Astrocyte of the spinal cord (primary cell): ENCODE results near the gene PBX1.
"Not testable (repeated sequence)": the region's sequence is repeated elsewhere in the genome, so short reads cannot be mapped to it uniquely, and the experiment has no call there.

Source experiments
- DNase-seq: peaks from one replicate; pipeline ENCODE4 v3.0.0; 2011; ENCODE audit warnings: low read depth, low spot score
- H3K4me3 ChIP-seq: 2 replicates; pipeline ENCODE4 v1.5.1; 2011; ENCODE audit warnings: low read depth, mild to moderate bottlenecking, low read length, moderate library complexity
- in situ Hi-C: cut with HindIII; loops from 2 replicates; pipeline ENCODE4 v1.10.0; 2017; ENCODE audit warnings: low sequenced_read_pairs
- TF ChIP-seq, protein P1 (sequence below): IDR thresholded peaks from 2 replicates; pipeline ENCODE4 v1.5.1; 2012; ENCODE audit warnings: low read depth, mild to moderate bottlenecking, low read length, inconsistent platforms

The PBX1 gene

DNA sequence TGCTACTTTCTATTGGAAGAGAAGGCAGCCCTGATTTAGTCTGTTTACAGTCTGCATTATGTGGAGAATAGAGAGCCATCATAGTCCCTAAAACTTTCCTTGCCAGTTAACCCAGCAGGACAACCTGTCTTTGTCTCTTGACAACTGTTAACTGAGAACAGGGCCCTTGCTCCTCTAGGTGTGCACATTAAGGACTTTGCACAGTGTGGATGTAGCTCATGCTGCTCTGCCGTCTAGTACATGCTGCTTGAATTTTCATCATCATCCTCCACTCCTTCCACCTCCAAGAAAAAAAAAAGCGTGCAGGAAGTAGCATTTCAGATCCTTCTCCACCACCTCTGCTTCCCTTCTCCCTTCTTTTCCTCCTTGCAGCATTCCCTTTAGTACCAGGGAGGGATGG is 91.5 kb downstream of the PBX1 start:
- no peak overlapping the region for H3K4me3 ChIP-seq
- TF ChIP-seq, protein P1, sequence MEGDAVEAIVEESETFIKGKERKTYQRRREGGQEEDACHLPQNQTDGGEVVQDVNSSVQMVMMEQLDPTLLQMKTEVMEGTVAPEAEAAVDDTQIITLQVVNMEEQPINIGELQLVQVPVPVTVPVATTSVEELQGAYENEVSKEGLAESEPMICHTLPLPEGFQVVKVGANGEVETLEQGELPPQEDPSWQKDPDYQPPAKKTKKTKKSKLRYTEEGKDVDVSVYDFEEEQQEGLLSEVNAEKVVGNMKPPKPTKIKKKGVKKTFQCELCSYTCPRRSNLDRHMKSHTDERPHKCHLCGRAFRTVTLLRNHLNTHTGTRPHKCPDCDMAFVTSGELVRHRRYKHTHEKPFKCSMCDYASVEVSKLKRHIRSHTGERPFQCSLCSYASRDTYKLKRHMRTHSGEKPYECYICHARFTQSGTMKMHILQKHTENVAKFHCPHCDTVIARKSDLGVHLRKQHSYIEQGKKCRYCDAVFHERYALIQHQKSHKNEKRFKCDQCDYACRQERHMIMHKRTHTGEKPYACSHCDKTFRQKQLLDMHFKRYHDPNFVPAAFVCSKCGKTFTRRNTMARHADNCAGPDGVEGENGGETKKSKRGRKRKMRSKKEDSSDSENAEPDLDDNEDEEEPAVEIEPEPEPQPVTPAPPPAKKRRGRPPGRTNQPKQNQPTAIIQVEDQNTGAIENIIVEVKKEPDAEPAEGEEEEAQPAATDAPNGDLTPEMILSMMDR = no peak
- DNase-seq = no peak
- in situ Hi-C loops = no loop called here

DNA sequence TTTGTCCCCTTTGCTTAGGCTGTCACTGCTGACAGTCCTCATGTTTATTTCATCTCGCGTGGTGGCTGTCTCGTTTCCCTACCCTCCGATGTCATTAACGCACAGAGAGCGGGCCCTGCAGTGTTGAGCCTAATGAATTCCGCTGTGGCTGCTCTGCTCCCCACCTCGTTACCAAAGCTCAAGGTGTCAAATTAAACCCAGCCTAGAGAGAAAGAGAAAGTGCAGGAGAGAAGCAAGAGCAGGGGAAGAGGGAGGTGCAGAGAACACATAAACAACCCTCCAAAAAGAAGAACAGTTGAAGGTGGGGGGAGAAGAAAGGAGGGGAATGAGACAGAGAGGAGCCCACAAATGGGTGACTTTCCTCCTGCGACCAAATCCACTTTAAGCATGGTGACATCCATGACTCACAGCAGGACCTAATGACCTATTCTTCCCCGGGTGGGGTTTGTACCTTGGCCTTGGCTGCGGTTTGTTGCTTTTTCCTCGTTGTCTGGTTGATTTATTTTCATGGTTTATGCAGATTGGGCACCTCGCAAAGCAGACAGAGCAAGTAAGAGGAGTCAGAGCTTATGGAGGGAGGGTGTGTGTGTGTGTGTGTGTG is 92.5 kb downstream of the PBX1 start:
- peak; percentile 73 for DNase-seq
- TF ChIP-seq, protein P1 = no peak
- no peak overlapping the region for H3K4me3 ChIP-seq
- in situ Hi-C loops = no loop called here

DNA sequence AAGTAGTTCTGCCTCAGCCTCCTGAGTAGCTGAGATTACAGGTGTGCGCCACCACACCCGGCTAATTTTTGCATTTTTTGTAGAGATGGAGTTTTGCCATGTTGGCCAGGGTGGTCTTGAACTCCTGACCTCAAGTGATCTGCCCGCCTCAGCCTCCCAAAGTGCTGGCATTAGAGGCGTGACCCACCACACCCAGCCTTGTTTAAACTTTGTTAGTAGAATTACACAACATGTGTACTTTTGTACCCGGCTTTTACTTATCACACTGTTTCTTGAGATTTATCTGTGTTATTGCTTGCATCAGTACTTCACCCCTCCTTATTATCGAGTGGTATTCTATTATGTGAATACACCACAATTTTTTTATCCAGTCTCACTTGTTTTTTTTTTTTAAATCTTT is 94.0 kb downstream of the PBX1 start:
- DNase-seq, H3K4me3 ChIP-seq, in situ Hi-C loops: not testable (repeated sequence)

DNA sequence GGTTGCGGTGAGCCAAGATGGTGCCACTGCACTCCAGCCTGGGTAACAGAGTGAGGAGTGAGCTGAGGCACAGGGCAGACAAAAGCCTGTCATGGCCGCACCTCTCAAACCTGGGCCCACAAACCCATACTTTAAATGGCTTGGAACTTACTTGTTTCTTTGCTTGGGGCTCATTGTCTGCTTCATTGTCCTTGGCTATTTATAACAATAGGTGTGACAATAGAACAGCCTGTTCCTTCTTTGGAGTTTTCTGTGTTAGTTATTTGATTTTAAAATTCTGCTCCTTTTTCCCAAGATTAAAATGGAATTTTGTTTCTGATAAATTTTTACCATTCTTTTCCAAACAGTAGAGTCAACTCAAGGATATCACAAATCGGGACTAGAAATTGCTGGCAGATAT is 94.7 kb downstream of the PBX1 start:
- in situ Hi-C loops = no loop called here
- DNase-seq = no peak
- TF ChIP-seq, protein P1 = no peak

DNA sequence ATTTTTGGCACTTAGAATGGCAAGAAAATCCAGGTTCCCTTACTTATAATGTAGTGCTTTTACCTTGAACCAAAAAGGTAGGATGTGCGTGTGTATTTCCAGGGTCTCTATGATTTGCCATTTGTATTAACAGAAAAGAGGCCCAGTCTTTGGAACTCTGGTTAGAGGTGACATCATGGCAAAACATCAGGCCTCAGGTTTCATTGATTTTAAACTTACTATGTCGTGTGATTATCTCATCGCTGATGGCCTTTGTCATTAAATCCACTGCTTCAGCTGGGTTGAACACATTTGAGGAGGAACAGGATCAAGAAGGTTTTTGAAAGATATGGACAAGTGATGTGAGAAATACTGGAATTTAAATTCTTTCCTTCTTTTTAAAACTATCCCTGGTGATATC is 95.2 kb downstream of the PBX1 start:
- H3K4me3 ChIP-seq = no peak overlapping the region
- no peak for DNase-seq
- TF ChIP-seq, protein P1 = no peak
- in situ Hi-C loops = no loop called here

More for the DNA sequence above, 94.7 kb downstream of the PBX1 start:
- H3K4me3 ChIP-seq = no peak overlapping the region

DNA sequence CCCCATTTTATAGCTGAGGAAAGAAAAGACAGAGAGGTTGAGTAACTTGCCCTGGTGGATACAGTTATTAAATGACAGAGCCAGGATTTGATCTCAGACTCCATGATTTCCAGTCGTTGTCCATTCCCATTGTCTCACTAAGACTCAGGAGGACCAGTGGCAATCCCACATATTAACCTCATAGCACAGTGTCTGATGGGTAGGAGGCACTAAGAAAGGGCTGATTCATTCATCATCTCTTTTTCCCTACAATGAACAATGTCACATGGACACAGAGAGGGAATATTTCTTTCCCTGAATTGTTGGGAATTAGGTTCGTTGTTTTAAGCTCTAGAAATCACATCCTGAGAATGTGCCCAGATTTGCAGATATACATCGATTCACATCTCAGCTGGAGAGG is 99.9 kb downstream of the PBX1 start:
- TF ChIP-seq, protein P1 = no peak
- in situ Hi-C loops = no loop called here
- H3K4me3 ChIP-seq = no peak overlapping the region
- no peak for DNase-seq

DNA sequence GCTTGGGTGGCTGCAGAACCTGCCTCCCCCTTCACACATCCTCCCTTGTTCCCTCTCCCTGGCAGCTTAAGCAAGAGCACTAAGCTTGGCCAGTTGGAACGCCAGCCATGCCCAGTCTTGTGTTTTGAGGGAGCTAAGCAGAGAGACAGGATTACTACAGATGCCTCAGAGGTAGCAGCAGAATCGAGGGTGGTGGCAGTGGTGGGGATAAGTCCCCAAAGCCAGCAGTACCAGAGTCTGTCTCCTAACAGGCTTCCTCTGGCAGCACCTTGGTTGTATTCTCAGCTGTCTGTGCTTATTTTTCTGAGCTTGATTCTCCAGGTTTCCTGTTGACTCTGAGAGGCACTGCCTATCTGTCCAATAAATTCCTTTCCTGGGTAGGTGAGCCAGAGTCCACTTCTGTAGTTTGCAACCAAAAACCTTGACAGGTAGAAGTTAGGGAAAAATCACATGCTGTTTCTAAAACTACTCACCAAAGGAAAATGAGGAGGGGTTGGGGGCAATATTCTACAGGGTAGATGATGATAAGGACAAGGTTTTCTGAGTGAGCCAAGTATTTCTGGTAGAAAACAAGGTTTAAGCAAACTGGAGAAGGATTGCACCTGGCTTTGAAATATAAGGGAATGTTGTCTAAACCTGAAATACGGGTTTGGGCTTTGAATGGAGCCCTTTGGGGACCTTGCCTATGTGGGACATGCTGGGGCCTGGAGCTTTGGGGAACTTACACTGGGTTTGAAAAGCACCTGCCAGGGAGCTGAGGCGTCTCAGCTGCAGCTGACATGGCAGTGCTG is 100.8 kb downstream of the PBX1 start:
- TF ChIP-seq, protein P1 = no peak
- in situ Hi-C loops = no loop called here
- H3K4me3 ChIP-seq = no peak overlapping the region
- DNase-seq = no peak
